Measurements from ENCODE around the gene BCL2L14. TPM values are rescaled to one million over a fixed set of nuclear protein-coding genes. Genes with fewer than 3 reads are reported as not detected.

BCL2L14 gene, protein sequence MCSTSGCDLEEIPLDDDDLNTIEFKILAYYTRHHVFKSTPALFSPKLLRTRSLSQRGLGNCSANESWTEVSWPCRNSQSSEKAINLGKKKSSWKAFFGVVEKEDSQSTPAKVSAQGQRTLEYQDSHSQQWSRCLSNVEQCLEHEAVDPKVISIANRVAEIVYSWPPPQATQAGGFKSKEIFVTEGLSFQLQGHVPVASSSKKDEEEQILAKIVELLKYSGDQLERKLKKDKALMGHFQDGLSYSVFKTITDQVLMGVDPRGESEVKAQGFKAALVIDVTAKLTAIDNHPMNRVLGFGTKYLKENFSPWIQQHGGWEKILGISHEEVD
- total RNA-seq: 1 to 10 TPM in 1 of 4 donors, not detected in 3; 1.6 TPM

DNA sequence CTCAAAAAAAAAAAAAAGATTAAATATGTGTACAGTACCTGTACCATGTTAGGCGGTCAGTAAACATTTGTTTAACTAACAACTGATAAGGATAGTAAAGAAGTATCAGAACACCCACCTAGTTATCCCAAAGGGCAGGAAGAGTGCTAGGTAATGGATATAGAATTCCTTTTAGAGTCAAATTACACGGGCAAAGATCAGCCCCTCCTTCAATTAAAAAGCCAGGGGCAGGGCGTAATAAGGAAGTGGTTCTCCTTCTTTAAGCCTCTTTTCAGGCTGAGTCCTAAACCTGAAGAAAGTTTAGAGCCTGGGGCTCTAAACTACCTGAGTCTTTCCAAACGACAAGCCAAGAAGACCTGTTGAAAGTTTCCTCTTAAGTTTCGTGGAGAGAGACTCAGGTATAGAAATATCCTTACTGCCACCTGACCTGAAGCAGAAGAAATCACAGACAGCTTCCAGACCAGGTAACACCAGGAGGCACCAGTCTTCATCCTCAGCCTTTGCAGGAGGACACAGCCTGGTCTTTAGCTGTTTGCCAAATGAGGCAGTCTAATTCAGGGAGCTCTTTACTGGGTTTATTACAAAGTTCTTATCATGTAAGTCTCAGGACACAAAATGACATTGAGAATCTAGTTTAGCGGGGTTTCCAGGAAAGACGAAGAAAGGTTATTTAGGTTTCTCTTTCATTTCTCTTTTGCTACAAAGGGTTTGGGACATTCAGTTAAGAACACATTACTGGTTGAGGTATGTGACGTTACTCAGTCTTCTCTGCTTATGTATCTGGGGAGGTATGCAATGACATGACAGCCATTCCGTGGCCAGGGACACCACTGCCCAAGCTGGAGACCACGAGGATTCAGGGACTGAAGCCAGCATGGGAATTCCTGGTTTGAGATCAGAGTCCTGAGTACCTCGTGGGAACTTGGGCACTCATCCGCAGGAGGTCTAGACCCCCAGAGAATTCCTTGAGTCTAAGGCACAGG, at the start of gene BCL2L14:
Gene BCL2L14 (plus strand): TSS at position 266 of the 983 bp plus-strand sequence. CDS start 8,367 bp downstream, outside the sequence.
- H3K4me3 ChIP-seq: peak within 1 kb of the TSS in 3 of 4 donors; percentile 12 to 45 (median 17)
- H3K4me1 ChIP-seq: peaks cover 0 to 14% (median 0%) of the 10 kb centered on the region in 3 donors
- no peaks in the 10 kb centered on the region for H3K36me3 ChIP-seq
- intact Hi-C loops (cut with DNase I): no loop called here
- H3K27me3 ChIP-seq: peaks cover 0 to 21% (median 0%) of the 10 kb centered on the region in 4 donors
- H3K9me3 ChIP-seq: no peaks in the 10 kb centered on the region
- DNase-seq: no peak
- WGBS, 2 donors: 34 to 36% methylated on average over 10 to 12 of the region's 12 CpGs
- TF ChIP-seq, protein P1, sequence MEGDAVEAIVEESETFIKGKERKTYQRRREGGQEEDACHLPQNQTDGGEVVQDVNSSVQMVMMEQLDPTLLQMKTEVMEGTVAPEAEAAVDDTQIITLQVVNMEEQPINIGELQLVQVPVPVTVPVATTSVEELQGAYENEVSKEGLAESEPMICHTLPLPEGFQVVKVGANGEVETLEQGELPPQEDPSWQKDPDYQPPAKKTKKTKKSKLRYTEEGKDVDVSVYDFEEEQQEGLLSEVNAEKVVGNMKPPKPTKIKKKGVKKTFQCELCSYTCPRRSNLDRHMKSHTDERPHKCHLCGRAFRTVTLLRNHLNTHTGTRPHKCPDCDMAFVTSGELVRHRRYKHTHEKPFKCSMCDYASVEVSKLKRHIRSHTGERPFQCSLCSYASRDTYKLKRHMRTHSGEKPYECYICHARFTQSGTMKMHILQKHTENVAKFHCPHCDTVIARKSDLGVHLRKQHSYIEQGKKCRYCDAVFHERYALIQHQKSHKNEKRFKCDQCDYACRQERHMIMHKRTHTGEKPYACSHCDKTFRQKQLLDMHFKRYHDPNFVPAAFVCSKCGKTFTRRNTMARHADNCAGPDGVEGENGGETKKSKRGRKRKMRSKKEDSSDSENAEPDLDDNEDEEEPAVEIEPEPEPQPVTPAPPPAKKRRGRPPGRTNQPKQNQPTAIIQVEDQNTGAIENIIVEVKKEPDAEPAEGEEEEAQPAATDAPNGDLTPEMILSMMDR (IDR thresholded peaks at IDR 0.05): no peak
- no peak for TF ChIP-seq POLR2A (IDR thresholded peaks at IDR 0.05)
- H3K27ac ChIP-seq: no peak within 1 kb of the TSS

DNA sequence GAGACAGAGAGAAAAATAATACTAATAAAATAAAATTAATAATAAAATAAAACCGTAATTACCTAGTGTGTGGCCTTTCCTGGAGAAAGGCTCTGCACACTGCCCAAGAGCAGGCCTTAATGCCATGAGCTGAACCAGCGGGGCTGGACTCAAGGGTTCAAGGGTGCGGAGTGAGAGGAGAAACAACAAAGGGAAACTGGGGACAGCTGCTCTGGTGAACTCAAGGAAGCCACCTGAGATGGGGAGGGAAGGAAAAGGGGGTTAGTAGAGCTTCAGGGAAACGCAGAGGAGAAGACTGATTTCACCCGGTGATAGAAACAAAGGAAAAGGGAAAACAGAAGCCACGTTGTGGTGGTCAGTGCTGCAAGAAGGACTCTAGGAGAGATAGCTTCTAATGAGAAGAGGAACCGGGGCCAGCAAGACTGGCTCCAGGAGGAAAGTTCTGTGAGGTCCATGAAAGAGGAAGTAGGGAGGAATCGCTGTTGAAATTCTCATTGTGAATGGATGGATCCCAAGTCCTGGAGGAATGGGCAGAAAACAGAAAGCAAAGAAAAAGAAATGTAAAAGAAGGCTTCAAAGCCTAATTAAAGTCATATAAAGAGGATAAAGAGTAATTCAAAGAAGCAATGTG, 48.3 kb upstream of the BCL2L14 start:
- Histone ChIP-seq H3K9me3 (peaks cover 0 to 5% (median 0%) of the 10 kb centered on the region in 3 donors), H3K4me3 (no peak overlapping the region), H3K4me1 (peaks cover 0 to 34% (median 13%) of the 10 kb centered on the region in 3 donors), H3K27ac (no peak overlapping the region), H3K36me3 (no peaks in the 10 kb centered on the region), H3K27me3 (no peaks in the 10 kb centered on the region)
- 81 to 89% methylated on average over 8 of the region's 8 CpGs for WGBS, 2 donors
- TF ChIP-seq POLR2A (IDR thresholded peaks at IDR 0.05): no peak
- TF ChIP-seq, protein P1 (IDR thresholded peaks at IDR 0.05): no peak
- intact Hi-C loops (cut with DNase I): no loop called here
- DNase-seq: no peak

DNA sequence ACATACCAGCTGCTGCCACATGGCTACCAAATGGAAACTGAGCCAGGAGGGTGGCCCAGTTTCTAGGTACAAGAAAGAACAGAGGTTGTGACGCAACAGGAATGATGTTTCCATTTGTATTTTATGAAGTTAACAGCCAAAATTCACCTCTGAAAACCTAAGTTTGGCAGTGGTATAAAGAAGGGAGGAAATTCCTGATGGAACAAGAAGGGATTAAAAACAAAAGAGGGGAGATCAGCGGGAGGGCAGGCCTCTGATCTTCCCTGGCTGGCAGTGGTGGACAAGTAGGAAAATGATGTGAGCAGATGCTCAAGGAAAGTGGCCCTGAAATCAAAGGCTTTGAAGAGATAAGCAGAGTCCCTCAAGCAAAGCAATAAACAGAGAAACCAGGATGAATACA, 47.3 kb upstream of the BCL2L14 start:
- TF ChIP-seq, protein P1 (IDR thresholded peaks at IDR 0.05): no peak
- no peak for TF ChIP-seq POLR2A (IDR thresholded peaks at IDR 0.05)
- DNase-seq: no peak
- Histone ChIP-seq H3K4me1 (peaks cover 0 to 29% (median 13%) of the 10 kb centered on the region in 3 donors), H3K27ac (no peak overlapping the region), H3K27me3 (no peaks in the 10 kb centered on the region), H3K4me3 (no peak overlapping the region), H3K36me3 (no peaks in the 10 kb centered on the region), H3K9me3 (peaks cover 0 to 5% (median 0%) of the 10 kb centered on the region in 3 donors)
- WGBS, 2 donors: 79 to 80% methylated on average over 1 of the region's 2 CpGs
- intact Hi-C loops (cut with DNase I): no loop called here

DNA sequence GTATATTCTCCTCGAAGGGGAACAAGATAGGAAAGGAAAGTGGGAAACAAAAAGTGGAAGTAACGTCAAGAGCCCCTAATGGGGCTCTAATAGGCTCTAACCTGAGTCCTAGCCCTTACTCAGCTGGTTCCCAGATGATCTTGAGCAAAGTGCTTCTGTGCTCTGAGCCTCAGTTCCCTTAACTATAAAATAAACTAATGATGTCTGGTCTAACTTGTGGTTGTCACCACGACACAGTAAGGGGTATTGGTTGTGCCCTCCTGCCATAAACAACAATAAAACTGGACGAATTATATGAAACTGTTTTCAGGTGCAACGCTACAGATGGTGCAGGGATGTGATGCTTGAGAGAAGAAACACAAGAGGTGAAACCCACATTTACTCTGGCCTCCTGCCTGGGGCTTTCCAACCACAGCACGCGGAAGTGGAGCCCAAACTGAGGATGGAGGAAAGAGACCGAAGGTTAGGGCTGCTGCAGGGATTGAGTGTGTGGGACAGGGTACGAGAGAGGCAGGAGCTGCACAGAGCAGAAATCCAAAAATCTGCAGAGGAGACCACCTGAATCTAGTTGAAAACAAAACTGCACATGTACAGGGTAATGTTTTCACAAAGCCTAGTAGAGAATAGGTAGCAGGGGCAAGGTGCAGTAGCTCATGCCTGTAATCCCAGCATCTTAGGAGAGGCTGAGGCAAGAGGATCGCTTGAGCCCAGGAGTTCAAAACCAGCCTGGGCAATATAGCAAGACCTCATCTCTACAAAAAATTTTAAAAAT, 45.6 kb upstream of the BCL2L14 start:
- DNase-seq: no peak
- Histone ChIP-seq H3K27ac (no peak overlapping the region), H3K9me3 (peaks cover 0 to 5% (median 0%) of the 10 kb centered on the region in 3 donors), H3K4me3 (no peak overlapping the region), H3K36me3 (no peaks in the 10 kb centered on the region), H3K27me3 (no peaks in the 10 kb centered on the region), H3K4me1 (peaks cover 0 to 26% (median 13%) of the 10 kb centered on the region in 3 donors)
- WGBS, 2 donors: 39 to 52% methylated on average over 10 of the region's 10 CpGs
- TF ChIP-seq, protein P1 (IDR thresholded peaks at IDR 0.05): no peak
- TF ChIP-seq POLR2A (IDR thresholded peaks at IDR 0.05): no peak
- intact Hi-C loops (cut with DNase I): no loop called here
